SH-SY5Y (cell line): ENCODE results near the gene CPB2.

Experiments used
- GATA2 ChIP-seq: IDR thresholded peaks from 2 replicates; pipeline ENCODE4 v1.6.1; 2011; ENCODE audit warnings: mild to moderate bottlenecking, low read depth, low read length
- GATA3 ChIP-seq: IDR thresholded peaks from 2 replicates; pipeline ENCODE4 v1.6.1; 2011; ENCODE audit warnings: low read depth, mild to moderate bottlenecking, low read length, moderate library complexity

The CPB2 gene

DNA sequence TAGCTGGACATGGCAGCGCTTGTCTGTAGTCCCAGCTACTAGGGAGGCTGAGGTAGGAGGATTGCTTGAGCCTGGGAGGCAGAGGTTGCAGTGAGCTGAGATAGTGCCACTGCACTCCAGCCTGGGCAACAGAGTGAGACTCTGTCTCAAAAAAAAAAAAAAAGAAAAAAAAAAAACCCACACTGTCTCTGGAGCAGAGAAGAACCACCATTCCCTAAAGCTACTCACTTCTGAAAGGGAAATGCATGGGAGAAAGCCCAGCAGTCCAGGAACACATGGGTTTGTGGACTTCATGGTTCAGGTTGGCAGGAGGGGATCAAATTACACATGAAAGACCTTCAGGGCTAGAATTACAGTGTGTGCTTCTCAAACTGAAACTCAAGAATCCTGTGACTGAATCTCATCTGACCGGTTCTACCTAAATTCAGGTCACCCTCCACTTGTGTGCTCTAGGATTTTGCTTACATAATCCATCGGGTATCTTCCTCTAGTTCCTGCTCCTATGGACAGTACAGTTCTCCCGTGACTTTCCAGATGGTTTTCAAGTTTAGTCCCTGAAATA lies 30.2 kb upstream of the CPB2 start:
- TF ChIP-seq GATA2, result no peak
- no peak for TF ChIP-seq GATA3

DNA sequence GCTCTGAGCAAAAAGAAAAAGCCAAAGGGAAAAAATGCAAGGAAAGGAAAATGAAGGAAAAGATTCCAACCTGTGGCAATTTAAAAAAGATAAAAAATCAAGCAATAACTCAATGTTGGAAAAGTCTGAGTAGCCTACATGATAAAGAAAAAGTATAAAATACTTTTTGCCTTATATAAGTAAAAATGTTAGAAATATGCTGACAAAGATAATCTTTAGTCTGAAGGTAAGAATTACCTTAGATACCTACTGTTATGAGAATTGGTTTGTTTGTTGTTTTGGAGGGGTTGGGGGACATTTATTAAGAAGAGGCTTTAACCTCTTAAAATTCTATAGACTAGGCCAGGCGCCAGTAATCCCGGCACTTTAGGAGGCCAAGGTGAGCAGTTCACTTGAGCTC lies 29.7 kb upstream of the CPB2 start:
- TF ChIP-seq GATA3 (no peak), GATA2 (no peak)

DNA sequence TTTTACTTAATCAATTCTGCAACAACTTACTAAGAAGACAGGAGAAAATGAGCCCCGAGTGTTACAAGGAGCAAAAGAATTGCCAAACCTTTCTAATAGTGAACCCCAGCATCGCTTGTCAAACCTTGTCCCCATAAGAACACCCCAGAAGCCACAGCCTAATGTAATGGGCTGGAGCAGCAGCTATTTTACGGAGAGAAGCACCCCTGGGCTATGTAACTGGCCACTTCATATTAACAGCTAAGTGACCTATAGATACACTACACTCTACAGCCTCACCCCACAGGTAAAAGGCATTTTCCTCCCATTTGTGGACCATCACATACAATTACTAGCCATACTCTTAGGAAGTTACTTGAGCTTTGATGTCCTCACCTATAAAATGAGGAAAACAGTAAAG lies 27.3 kb upstream of the CPB2 start:
- TF ChIP-seq GATA2, result no peak
- no peak for TF ChIP-seq GATA3

DNA sequence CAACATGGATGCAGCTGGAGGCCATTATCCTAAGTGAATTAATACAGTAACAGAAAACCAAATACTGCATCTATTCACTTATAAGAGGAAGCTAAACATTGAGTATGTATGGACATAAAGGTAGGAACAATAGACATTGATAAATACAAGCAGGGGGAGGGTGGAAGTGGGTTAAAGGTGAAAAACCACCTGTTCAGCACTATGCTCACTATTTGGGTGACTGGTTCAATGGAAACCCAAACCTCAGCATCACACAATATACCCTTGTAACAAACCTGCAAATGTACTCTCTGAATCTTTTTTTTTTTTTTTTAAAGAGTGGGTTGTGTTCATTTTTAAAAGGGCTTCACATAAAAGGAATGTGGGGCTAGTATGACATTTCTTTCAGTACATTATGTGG lies 26.9 kb upstream of the CPB2 start:
- TF ChIP-seq GATA3 (no peak), GATA2 (no peak)

DNA sequence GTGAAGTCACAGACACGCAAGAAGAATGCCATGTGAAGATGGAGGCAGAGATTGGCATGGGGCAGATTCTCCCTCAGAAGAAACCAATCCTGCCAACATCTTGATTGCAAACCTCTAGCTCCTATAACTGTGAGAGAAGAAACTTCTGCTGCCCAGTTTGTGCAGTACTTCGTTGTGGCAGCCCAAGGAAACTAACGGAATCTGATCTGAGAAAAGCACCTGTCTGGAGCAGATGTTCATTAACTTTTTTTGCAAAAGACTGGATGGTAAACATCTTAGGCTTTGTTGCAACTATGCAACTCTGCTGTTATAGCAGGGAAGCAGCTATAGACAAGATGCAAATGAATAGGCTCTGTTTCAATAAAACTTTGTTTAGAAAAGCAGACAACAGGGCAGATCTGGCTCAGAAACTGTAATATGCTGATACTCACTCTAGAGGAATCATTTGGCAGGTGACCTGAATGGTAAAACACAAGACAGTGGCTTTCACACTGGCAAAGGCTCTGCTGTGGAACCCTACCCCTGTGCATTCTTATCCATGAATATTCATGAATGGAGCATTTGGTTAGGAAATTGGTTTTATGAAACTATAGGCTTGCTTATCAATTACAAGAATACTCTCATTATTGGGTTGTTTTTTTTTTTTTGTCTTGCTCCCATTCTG lies 25.3 kb upstream of the CPB2 start:
- TF ChIP-seq GATA2, result no peak
- TF ChIP-seq GATA3, result no peak

DNA sequence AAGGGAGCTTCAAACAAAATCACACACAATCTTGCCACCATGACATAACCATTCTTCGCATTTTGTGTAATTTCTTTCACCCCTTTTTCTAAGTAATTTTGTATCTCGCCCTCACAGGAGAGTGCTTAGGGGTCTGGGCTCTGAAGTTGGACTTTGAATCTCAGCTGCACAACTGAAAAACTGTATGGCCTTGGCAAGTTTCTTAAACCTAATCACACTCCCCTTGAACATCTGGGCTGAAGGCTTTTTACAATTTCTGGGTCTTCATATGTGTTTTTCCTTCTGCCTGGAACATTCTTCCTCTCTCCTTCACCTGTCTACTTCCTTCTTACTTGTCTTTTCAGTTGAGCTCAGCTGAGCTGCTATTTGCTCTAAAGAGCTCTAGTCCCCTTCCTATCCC lies 24.3 kb upstream of the CPB2 start:
- TF ChIP-seq GATA2 (no peak), GATA3 (no peak)

DNA sequence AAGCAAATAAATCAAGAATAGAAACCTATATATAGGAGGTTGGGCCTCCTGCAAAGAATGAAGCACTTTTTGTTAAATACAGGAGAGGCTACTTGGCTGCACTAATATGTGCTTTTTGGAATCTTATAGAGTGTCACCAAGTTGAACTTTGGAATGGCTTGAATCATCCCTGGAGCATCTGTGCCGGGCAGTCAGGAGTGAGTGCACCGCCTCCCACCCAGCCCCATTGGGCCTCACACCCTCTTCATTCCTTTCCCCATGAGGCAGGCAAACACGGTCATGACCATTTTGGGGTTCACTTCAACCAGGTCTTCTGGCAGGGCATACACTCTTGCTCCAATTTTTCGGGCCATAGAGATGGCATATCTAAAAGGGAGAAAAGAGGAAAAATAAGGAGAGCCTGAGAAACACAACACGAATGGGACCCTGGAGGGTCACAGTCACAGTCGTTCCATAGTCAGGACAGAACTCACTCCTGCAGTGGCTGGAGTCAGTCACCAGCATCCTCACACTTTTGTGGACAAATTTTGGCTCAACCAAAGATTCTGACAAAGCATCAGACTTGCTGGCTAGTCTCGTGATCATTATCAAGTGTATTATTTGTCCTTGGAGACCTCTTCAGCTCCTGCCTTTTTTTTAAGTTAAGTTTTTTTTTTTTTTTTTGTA lies 22.7 kb upstream of the CPB2 start:
- TF ChIP-seq GATA2 (no peak), GATA3 (no peak)

DNA sequence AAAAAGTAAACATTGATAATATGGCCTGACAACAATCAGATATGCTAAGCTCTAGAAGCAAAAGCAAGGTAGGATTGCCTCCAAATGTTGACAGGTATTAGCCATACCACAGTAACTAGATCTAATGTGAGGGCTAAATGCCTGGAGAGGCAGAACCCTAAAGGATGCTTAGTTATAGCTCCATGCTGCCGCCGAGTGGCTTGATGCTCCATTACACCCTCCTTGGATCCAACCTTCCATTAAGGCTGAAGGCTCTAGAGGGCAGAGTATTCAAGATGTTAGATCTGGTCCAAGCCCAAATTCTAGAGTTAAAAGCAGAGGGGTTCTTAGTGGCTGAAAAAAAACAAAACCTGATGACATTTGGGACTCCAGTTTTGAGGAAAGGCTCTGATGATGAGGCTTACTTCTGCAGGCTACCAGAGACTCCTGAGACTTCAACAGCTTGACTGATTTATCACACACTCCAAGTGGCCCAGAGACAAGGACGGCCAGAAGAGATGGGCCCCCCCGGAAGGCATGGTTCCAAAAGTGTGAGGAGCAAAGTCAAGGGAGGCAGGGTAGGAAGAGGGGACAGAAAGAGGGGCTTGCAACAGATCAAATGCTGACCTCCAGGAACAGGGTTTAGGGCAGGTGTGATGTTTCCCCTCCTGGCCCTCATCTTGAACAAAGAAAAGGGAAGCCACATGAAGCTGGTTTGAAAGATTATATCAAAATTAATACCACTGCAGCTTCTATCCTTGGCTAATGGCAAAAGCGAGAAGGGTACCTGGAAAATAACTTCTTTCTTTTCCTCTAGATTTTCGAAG lies 21.9 kb upstream of the CPB2 start:
- TF ChIP-seq GATA2 (no peak), GATA3 (no peak)

DNA sequence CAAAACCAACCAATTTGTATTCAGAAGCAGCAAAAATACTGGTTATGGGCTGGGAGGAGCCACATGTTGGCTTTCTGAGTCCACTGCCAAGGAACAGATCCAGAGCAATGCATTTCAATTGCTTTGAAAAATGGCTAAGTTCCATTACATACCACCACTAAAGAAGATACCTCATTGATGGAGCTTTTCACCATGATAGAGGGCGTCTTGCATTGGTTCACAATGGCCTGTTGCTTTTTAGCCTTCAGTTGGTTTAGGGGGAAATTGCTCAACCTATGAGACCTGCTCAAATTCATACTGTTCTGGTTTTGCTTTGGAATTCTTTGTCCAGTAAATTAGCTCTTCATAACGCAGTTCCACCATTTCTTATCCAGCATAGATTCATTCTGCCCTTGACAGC lies 21.2 kb upstream of the CPB2 start:
- TF ChIP-seq GATA2 (no peak), GATA3 (no peak)

DNA sequence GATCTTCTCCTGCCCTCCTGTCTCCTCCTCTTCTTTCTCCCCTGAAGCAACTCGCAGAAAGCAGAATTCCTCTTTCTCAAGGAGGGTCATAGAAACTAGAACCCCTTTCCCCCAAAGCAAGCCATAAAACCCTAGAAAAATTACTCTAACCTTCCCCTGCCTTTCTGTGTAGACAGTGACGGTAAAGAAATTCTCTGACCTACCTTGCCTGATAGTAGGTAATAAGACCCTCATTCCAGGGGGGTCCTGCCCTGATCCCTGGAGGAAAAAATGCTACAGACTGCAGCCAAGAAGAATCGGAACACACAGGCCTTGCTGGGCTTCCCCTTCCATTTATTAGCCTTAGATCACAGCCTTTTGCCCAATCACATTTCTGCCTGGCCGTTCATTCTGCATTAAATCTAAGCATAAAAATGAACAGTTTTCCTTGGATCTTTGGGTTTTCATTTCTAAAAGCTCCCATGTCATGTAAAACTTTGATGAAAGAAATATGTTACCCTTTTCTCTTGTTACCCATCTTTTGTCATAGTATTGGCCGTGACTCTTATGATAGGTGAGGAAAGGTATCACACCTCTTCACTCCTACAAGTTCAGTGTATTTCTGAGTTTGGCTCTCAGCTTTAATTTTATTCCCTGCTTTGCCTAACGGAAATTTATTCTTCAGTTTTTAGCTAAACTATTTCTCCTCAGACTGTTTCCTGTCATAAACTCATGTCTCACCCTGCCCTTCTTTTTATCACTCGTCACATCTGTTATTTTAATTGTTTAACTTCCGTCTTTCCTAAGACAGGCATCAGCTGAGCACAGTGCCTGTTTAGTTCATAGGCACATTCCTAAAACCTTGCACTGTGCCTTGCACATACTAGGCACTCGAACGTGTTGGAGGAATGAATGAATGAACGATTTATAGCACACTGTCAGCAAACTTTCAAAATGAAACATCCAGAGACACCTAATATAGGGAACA lies 20.4 kb upstream of the CPB2 start:
- TF ChIP-seq GATA2 (no peak), GATA3 (no peak)

DNA sequence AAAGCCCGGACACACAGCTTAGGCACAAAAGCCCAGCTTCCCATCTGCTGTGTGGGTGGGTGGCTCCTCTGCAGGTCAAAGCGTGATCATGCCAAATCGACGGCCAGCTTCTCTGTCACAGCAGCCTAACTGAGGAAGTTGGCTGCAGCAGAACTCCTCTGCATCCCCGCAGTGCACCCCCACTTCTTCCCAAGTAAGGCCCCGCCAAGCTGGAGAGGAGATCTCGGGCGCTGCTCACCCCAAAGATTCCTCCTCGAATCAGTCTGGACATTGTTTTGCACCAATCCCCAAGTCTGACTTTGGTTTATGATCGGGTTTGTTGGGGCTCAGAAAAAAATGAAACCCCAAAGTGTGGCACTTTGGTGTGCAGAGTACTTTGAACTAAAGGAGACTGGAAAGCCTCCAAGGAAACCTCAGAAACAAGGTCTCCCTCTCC lies 19.7 kb upstream of the CPB2 start:
- TF ChIP-seq GATA3 (no peak), GATA2 (no peak)

DNA sequence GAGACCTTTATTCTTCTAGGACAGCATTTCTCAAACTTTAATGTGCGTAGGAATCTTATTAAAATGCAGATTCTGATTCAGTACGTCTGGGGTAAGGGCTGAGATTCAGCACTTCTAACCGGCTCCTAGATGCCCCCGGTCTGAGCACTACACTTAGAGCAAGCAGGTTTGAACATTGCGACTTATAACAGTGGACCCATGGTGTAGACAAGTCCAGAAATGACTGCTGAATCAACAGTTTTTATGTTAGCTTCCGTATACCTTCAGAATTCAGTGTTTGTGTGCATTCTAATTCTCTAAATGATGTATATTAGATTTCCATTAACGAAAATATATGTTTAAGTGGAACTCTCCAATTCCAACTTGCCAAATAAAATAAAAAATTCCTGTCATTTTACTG lies 17.5 kb upstream of the CPB2 start:
- TF ChIP-seq GATA2, result no peak
- no peak for TF ChIP-seq GATA3

DNA sequence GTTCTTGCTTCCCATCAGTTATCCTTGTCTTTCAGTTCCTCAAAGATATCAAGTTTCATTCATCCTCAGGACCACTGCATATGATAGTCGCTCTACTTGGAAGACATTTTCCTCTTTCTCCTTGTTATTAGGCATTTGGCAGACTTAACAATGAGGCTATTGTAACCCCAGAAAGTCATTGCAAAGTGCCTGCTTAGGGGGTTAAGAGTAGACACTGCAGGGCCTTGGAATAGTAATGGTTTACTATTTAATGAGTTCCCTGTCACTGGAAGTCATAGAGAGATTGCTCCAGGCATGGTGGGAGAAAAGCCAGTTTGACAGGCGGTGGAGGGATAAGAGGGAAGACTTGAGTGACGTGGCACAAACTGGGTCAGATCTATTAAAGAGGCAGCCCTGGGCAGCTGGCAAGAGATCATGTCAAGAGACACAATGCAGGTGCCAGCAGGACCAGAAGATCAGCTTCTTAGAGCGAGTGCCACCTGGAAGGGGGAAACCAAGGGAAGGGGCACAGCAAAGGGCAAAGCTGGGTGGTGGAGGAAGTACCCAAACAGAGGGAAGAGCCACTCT lies 16.8 kb upstream of the CPB2 start:
- TF ChIP-seq GATA2 (no peak), GATA3 (no peak)
